H9 (cell line): ENCODE data around the gene PBX1. TPM values are rescaled to one million over a fixed set of nuclear protein-coding genes. Genes with fewer than 3 reads are reported as not detected.

Source experiments
- DNase-seq: peaks from one replicate; pipeline ENCODE4 v3.0.0-alpha.2; 2017
- H2AFZ ChIP-seq: one replicate; pipeline ENCODE4 v1.6.1; 2013; ENCODE audit warnings: mild to moderate bottlenecking, low read length, control low read depth, moderate library complexity
- H2AK5ac ChIP-seq: 2 replicates; pipeline ENCODE4 v1.6.1; 2013; ENCODE audit warnings: low read length, control low read depth, mixed read lengths; ENCODE audit not compliant: insufficient read length
- H2BK120ac ChIP-seq: one replicate; pipeline ENCODE4 v1.6.1; 2013; ENCODE audit warnings: low read depth, mild to moderate bottlenecking, low read length, control low read depth, inconsistent platforms; ENCODE audit not compliant: poor library complexity, severe bottlenecking
- H2BK12ac ChIP-seq: 2 replicates; pipeline ENCODE4 v1.6.1; 2013; ENCODE audit warnings: low read length, control low read depth, mixed read lengths, low read depth; ENCODE audit not compliant: insufficient read length
- H2BK15ac ChIP-seq: 2 replicates; pipeline ENCODE4 v1.6.1; 2013; ENCODE audit warnings: low read depth, low read length, control low read depth
- H2BK20ac ChIP-seq: one replicate; pipeline ENCODE4 v1.6.1; 2013; ENCODE audit warnings: low read depth, mild to moderate bottlenecking, low read length, control low read depth, inconsistent platforms; ENCODE audit not compliant: poor library complexity, severe bottlenecking
- H2BK5ac ChIP-seq: 2 replicates; pipeline ENCODE4 v1.6.1; 2013; ENCODE audit warnings: low read length, control low read depth, mixed read lengths; ENCODE audit not compliant: insufficient read length
- H3K14ac ChIP-seq: 2 replicates; pipeline ENCODE4 v1.6.1; 2013; ENCODE audit warnings: low read length, control low read depth; ENCODE audit not compliant: insufficient read depth
- H3K18ac ChIP-seq: 2 replicates; pipeline ENCODE4 v1.6.1; 2013; ENCODE audit warnings: low read depth, mild to moderate bottlenecking, mixed read lengths, low read length, control low read depth; ENCODE audit not compliant: insufficient read length
- H3K23ac ChIP-seq: 2 replicates; pipeline ENCODE4 v1.6.1; 2013; ENCODE audit warnings: low read length, control low read depth, mixed read lengths, low read depth; ENCODE audit not compliant: insufficient read length
- H3K23me2 ChIP-seq: 2 replicates; pipeline ENCODE4 v1.6.1; 2013; ENCODE audit warnings: low read depth, mild to moderate bottlenecking, mixed read lengths, low read length, control low read depth; ENCODE audit not compliant: insufficient read length, poor library complexity, severe bottlenecking
- H3K27ac ChIP-seq: 2 replicates; pipeline ENCODE4 v1.5.1; 2013; ENCODE audit warnings: low read length, control low read depth, mixed read lengths, low read depth; ENCODE audit not compliant: insufficient read length
- H3K27me3 ChIP-seq: 2 replicates; pipeline ENCODE4 v1.6.1; 2013; ENCODE audit warnings: low read length, control low read depth, inconsistent platforms; ENCODE audit not compliant: insufficient read depth
- H3K4ac ChIP-seq: 2 replicates; pipeline ENCODE4 v1.6.1; 2013; ENCODE audit warnings: low read depth, mild to moderate bottlenecking, control low read depth, inconsistent platforms, low read length, moderate library complexity
- H3K4me1 ChIP-seq: 2 replicates; pipeline ENCODE4 v1.6.1; 2013; ENCODE audit warnings: low read length, control low read depth, inconsistent platforms; ENCODE audit not compliant: insufficient read depth
- H3K4me2 ChIP-seq: 2 replicates; pipeline ENCODE4 v1.6.1; 2013; ENCODE audit warnings: low read length, control low read depth, mixed read lengths; ENCODE audit not compliant: insufficient read length, insufficient read depth
- H3K56ac ChIP-seq: 2 replicates; pipeline ENCODE4 v1.6.1; 2013; ENCODE audit warnings: low read depth, mild to moderate bottlenecking, mixed read lengths, low read length, control low read depth; ENCODE audit not compliant: insufficient read length
- H3K79me1 ChIP-seq: 2 replicates; pipeline ENCODE4 v1.6.1; 2013; ENCODE audit warnings: low read depth, mild to moderate bottlenecking, moderate library complexity, low read length, control low read depth, inconsistent platforms; ENCODE audit not compliant: insufficient read depth, poor library complexity, severe bottlenecking
- H3K79me2 ChIP-seq: 2 replicates; pipeline ENCODE4 v1.6.1; 2013; ENCODE audit warnings: low read length, control low read depth, inconsistent platforms; ENCODE audit not compliant: insufficient read depth
- H3K9ac ChIP-seq: 2 replicates; pipeline ENCODE4 v1.6.1; 2013; ENCODE audit warnings: low read length, control low read depth, mixed read lengths; ENCODE audit not compliant: insufficient read length; ENCODE audit errors: extremely low read depth
- H3K9me3 ChIP-seq: one replicate; pipeline ENCODE4 v1.6.1; 2013; ENCODE audit warnings: low read depth, low read length, inconsistent platforms; ENCODE audit not compliant: control insufficient read depth
- H3T11ph ChIP-seq: one replicate; pipeline ENCODE4 v1.6.1; 2013; ENCODE audit warnings: mild to moderate bottlenecking, low read length, control low read depth, inconsistent platforms
- H4K20me1 ChIP-seq: one replicate; pipeline ENCODE4 v1.6.1; 2013; ENCODE audit not compliant: control insufficient read depth, insufficient read length, insufficient read depth
- H4K5ac ChIP-seq: 2 replicates; pipeline ENCODE4 v1.6.1; 2013; ENCODE audit warnings: low read depth, mild to moderate bottlenecking, mixed read lengths, low read length, control low read depth; ENCODE audit not compliant: insufficient read length
- H4K8ac ChIP-seq: replicated peaks from 2 replicates; pipeline ENCODE4 v1.6.1; 2013; ENCODE audit warnings: low read length, control low read depth, mixed read lengths, low read depth; ENCODE audit not compliant: insufficient read length
- H4K91ac ChIP-seq: 2 replicates; pipeline ENCODE4 v1.6.1; 2013; ENCODE audit warnings: low read depth, mild to moderate bottlenecking, moderate library complexity, mixed read lengths, low read length, control low read depth; ENCODE audit not compliant: insufficient read length
- H3K27ac Mint-ChIP-seq, 3 experiments: 2 replicates in 2 of 3; 3 replicates in 1 of 3; pipeline ENCODE4 v1.8.0; 2020 to 2021; ENCODE audit warnings: mixed read lengths in 3 of 3, mild to moderate bottlenecking in 1 of 3, moderate library complexity in 1 of 3
- H3K27me3 Mint-ChIP-seq: 2 replicates; pipeline ENCODE4 v1.8.0; 2021; ENCODE audit warnings: low read depth, mild to moderate bottlenecking, moderate library complexity, mixed read lengths
- H3K36me3 Mint-ChIP-seq, 3 experiments: 2 replicates in 2 of 3; 3 replicates in 1 of 3; pipeline ENCODE4 v1.8.0; 2020 to 2021; ENCODE audit warnings: low read depth in 3 of 3, mixed read lengths in 3 of 3; ENCODE audit not compliant: insufficient read depth in 1 of 3
- H3K4me1 Mint-ChIP-seq, 2 experiments: 2 replicates each; pipeline ENCODE4 v1.8.0; 2020; ENCODE audit warnings: mixed read lengths in 2 of 2
- H3K4me3 Mint-ChIP-seq, 2 experiments: 2 replicates in 1 of 2; 3 replicates in 1 of 2; pipeline ENCODE4 v1.8.0; 2020 to 2021; ENCODE audit warnings: mild to moderate bottlenecking in 2 of 2, mixed read lengths in 2 of 2, moderate library complexity in 1 of 2
- H3K9me3 Mint-ChIP-seq, 2 experiments: 2 replicates in 1 of 2; 3 replicates in 1 of 2; pipeline ENCODE4 v1.8.0; 2020; ENCODE audit warnings: mild to moderate bottlenecking in 2 of 2, mixed read lengths in 2 of 2, moderate library complexity in 1 of 2
- WGBS: extraction: QIAGEN DNeasy Blood & Tissue Kit; methylation state at CpG from one replicate; pipeline ENCODE4 v1.1.7; 2013; ENCODE audit warnings: missing lambda C conversion rate, low lambda C conversion rate, mixed read lengths; ENCODE audit not compliant: insufficient read length; ENCODE audit errors: extremely low coverage; 5-methylcytosine and 5-hydroxymethylcytosine counted together
- total RNA-seq: library from RNA; stranded (reverse); gene quantifications from 2 replicates; pipeline ENCODE4 v1.2.1, GENCODE V29; 2021
- TF ChIP-seq, protein P1 (sequence below): fragments of 200-600 bp; sonication (generic); conservative IDR thresholded peaks from 3 replicates; pipeline ENCODE4 v1.8.0; 2021; ENCODE audit warnings: antibody characterized with exemption, mild to moderate bottlenecking

PBX1 gene
- total RNA-seq, 1 experiment from 2014 or later = 142 TPM

DNA sequence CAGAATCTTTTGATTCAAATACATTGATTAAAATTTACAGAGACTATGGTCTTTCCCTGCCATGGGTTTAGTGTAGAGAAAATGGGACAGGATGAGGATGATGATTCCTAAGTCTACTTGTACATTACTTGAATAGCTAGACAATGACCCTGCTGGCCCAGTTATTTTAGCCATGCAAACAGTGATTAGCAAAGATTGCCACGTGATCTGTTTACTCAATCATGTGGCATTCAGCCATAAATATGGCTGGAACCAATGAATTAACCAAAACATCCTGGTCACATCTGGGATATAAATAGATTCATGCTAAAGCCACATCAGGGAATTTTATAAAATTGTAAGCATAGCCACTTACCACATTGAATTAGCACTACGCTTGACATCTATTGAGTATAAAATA lies 167.3 kb downstream of the PBX1 start:
- H3K4me3 Mint-ChIP-seq = no peak overlapping the region
- Histone ChIP-seq H2BK120ac (no peak overlapping the region), H4K5ac (no peak overlapping the region), H2BK5ac (no peak overlapping the region), H2BK12ac (no peak overlapping the region), H3T11ph (no peak overlapping the region), H3K18ac (no peak overlapping the region), H3K4me1 (peaks cover 15% of the 10 kb centered on the region), H2BK15ac (no peak overlapping the region), H3K79me1 (no peaks in the 10 kb centered on the region), H3K9me3 (no peaks in the 10 kb centered on the region), H3K79me2 (peaks cover 2% of the 10 kb centered on the region; the same call in 1 of the 2 replicates), H3K4me2 (no peak overlapping the region), H2AFZ (no peak overlapping the region), H3K9ac (no peak overlapping the region), H3K23me2 (no peaks in the 10 kb centered on the region), H2BK20ac (no peak overlapping the region), H3K4ac (no peak overlapping the region), H2AK5ac (no peak overlapping the region), H4K8ac (no peak overlapping the region), H4K91ac (no peak overlapping the region), H4K20me1 (no peaks in the 10 kb centered on the region), H3K23ac (no peak overlapping the region), H3K27me3 (no peaks in the 10 kb centered on the region), H3K27ac (no peak overlapping the region), H3K56ac (no peak overlapping the region), H3K14ac (no peak overlapping the region)
- peaks cover 45 to 59% of the 10 kb centered on the region in 2 experiments for H3K4me1 Mint-ChIP-seq
- no peak for DNase-seq
- peaks cover 0 to 4% (median 3%) of the 10 kb centered on the region in 3 experiments; a peak in 2 of 7 replicates for H3K36me3 Mint-ChIP-seq
- no peaks in the 10 kb centered on the region for H3K9me3 Mint-ChIP-seq
- TF ChIP-seq, protein P1, sequence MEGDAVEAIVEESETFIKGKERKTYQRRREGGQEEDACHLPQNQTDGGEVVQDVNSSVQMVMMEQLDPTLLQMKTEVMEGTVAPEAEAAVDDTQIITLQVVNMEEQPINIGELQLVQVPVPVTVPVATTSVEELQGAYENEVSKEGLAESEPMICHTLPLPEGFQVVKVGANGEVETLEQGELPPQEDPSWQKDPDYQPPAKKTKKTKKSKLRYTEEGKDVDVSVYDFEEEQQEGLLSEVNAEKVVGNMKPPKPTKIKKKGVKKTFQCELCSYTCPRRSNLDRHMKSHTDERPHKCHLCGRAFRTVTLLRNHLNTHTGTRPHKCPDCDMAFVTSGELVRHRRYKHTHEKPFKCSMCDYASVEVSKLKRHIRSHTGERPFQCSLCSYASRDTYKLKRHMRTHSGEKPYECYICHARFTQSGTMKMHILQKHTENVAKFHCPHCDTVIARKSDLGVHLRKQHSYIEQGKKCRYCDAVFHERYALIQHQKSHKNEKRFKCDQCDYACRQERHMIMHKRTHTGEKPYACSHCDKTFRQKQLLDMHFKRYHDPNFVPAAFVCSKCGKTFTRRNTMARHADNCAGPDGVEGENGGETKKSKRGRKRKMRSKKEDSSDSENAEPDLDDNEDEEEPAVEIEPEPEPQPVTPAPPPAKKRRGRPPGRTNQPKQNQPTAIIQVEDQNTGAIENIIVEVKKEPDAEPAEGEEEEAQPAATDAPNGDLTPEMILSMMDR = no peak
- WGBS = no CpG with 5 or more reads among the region's 2 CpGs
- no peaks in the 10 kb centered on the region for H3K27me3 Mint-ChIP-seq
- H3K27ac Mint-ChIP-seq = no peak overlapping the region
